ENCODE measurements around the gene KIAA1191.

Gene KIAA1191

GRCh38 chr5:176394096-176394495 lies 32.5 kb upstream of the KIAA1191 start:
- Histone ChIP-seq H3K4me3 (ENCODE audit: severe bottlenecking) (no peak overlapping the region), H3K27ac (ENCODE audit: poor library complexity, severe bottlenecking) (no peak overlapping the region), H3K4me1 (ENCODE audit: insufficient read depth, poor library complexity, severe bottlenecking) (peaks cover 4% of the 10 kb centered on the region), H3K36me3 (ENCODE audit: low read depth) (peaks cover 80% of the 10 kb centered on the region), H3K27me3 (ENCODE audit: insufficient read depth, poor library complexity, severe bottlenecking) (no peaks in the 10 kb centered on the region), H3K9me3 (ENCODE audit: severe bottlenecking) (no peaks in the 10 kb centered on the region)
- DNase-seq (ENCODE audit: low spot score) (no peak), ATAC-seq (ENCODE audit: low read depth) (no peak)
- no peak for TF ChIP-seq CTCF (IDR thresholded peaks at IDR 0.05; ENCODE audit: poor library complexity, severe bottlenecking)

- Histone ChIP-seq H3K27ac (ENCODE audit: poor library complexity, severe bottlenecking) (no peak overlapping the region), H3K36me3 (ENCODE audit: low read depth) (peaks cover 66% of the 10 kb centered on the region), H3K9me3 (ENCODE audit: severe bottlenecking) (no peaks in the 10 kb centered on the region), H3K27me3 (ENCODE audit: insufficient read depth, poor library complexity, severe bottlenecking) (no peaks in the 10 kb centered on the region), H3K4me1 (ENCODE audit: insufficient read depth, poor library complexity, severe bottlenecking) (peaks cover 4% of the 10 kb centered on the region), H3K4me3 (ENCODE audit: severe bottlenecking) (no peak overlapping the region)
- no peak for TF ChIP-seq CTCF (IDR thresholded peaks at IDR 0.05; ENCODE audit: poor library complexity, severe bottlenecking)
- ATAC-seq (ENCODE audit: low read depth) (no peak), DNase-seq (ENCODE audit: low spot score) (no peak)
Observed at GRCh38 chr5:176392526-176392925, 31.0 kb upstream of the KIAA1191 start.

GRCh38 chr5:176391999-176392398 lies 30.4 kb upstream of the KIAA1191 start:
- DNase-seq (ENCODE audit: low spot score) (no peak), ATAC-seq (ENCODE audit: low read depth) (no peak)
- H3K27me3 ChIP-seq (ENCODE audit: insufficient read depth, poor library complexity, severe bottlenecking), result no peaks in the 10 kb centered on the region
- H3K9me3 ChIP-seq (ENCODE audit: severe bottlenecking), result no peaks in the 10 kb centered on the region
- H3K27ac ChIP-seq (ENCODE audit: poor library complexity, severe bottlenecking), result no peak overlapping the region
- H3K4me3 ChIP-seq (ENCODE audit: severe bottlenecking), result no peak overlapping the region
- TF ChIP-seq CTCF (IDR thresholded peaks at IDR 0.05; ENCODE audit: poor library complexity, severe bottlenecking), result no peak
- peaks cover 71% of the 10 kb centered on the region for H3K36me3 ChIP-seq (ENCODE audit: low read depth)
- peaks cover 10% of the 10 kb centered on the region for H3K4me1 ChIP-seq (ENCODE audit: insufficient read depth, poor library complexity, severe bottlenecking)

GRCh38 chr5:176391479-176391878 lies 29.9 kb upstream of the KIAA1191 start:
- H3K4me1 ChIP-seq (ENCODE audit: insufficient read depth, poor library complexity, severe bottlenecking), result peaks cover 10% of the 10 kb centered on the region

More at GRCh38 chr5:176391479-176391878, 29.9 kb upstream of the KIAA1191 start:
- TF ChIP-seq CTCF (IDR thresholded peaks at IDR 0.05; ENCODE audit: poor library complexity, severe bottlenecking), result no peak
- H3K27me3 ChIP-seq (ENCODE audit: insufficient read depth, poor library complexity, severe bottlenecking), result no peaks in the 10 kb centered on the region
- no peak overlapping the region for H3K27ac ChIP-seq (ENCODE audit: poor library complexity, severe bottlenecking)
- no peak overlapping the region for H3K4me3 ChIP-seq (ENCODE audit: severe bottlenecking)
- no peak for DNase-seq (ENCODE audit: low spot score)
- H3K36me3 ChIP-seq (ENCODE audit: low read depth), result peaks cover 71% of the 10 kb centered on the region
- no peak for ATAC-seq (ENCODE audit: low read depth)
- no peaks in the 10 kb centered on the region for H3K9me3 ChIP-seq (ENCODE audit: severe bottlenecking)

Data from RWPE2 (cell line).